Stomach (tissue), 9 donors: ENCODE data around the gene SART1. TPM values are rescaled to one million over a fixed set of nuclear protein-coding genes. Genes with fewer than 3 reads are reported as not detected.

ENCODE experiments used
- DNase-seq, 2 donors: peaks; one replicate each; pipeline versions ENCODE4 v3.0.0 to v3.0.0-alpha.2; 2013 to 2019
- H3K27ac ChIP-seq, 5 donors: fragments of 200-600 bp in 4 of 5; sonication (generic) in 4 of 5; one replicate each; pipeline ENCODE4 v1.5.1; 2013 to 2019; ENCODE audit warnings: mild to moderate bottlenecking in 1 of 5, moderate library complexity in 1 of 5
- H3K27me3 ChIP-seq, 3 donors: fragments of 200-600 bp; sonication (generic); one replicate each; pipeline ENCODE4 v1.5.1; 2017 to 2019; ENCODE audit warnings: mixed run types in 1 of 3
- H3K36me3 ChIP-seq, 4 donors: fragments of 200-600 bp; sonication (generic); 1 replicate in 3 of 4; 2 replicates in 1 of 4; pipeline ENCODE4 v1.5.1; 2016 to 2019
- H3K4me1 ChIP-seq, 4 donors: fragments of 200-600 bp; sonication (generic); one replicate each; pipeline ENCODE4 v1.5.1; 2016 to 2019
- H3K4me3 ChIP-seq, 4 donors: fragments of 200-600 bp; sonication (generic) in 3 of 4; one replicate each; pipeline ENCODE4 v1.5.1; 2016 to 2019; ENCODE audit warnings: mild to moderate bottlenecking in 1 of 4
- H3K9me3 ChIP-seq, 4 donors: fragments of 200-600 bp; sonication (generic); one replicate each; pipeline ENCODE4 v1.5.1; 2016 to 2019
- CTCF ChIP-seq, 7 experiments: fragments of 450-650 bp in 4 of 7; fragments of 200-600 bp in 3 of 7; sonication (generic) in 3 of 7; IDR thresholded peaks; one replicate each; pipeline ENCODE4 v1.5.1; 2016 to 2019; ENCODE audit warnings: antibody characterized with exemption in 7 of 7, control low read depth in 2 of 7, mild to moderate bottlenecking in 1 of 7
- EP300 ChIP-seq: sonication (generic); formaldehyde crosslinking; IDR thresholded peaks from one replicate; pipeline ENCODE4 v1.6.1; 2017; ENCODE audit warnings: antibody characterized with exemption
- POLR2AphosphoS5 ChIP-seq, 3 donors: sonication (generic); formaldehyde crosslinking; IDR thresholded peaks; one replicate each; pipeline ENCODE4 v1.6.1; 2016; ENCODE audit warnings: antibody characterized with exemption in 3 of 3
- WGBS, 5 donors: extraction: QIAGEN DNeasy Blood & Tissue Kit in 3 of 5; methylation state at CpG; one replicate each; pipeline versions ENCODE4 v1.1.5 to v1.1.7; 2013 to 2018; 5-methylcytosine and 5-hydroxymethylcytosine counted together
- intact Hi-C: fragments of 100-400 bp; cut with DNase I; formaldehyde crosslinking; loops from one replicate; pipeline ENCODE4 v1.15.1; 2023; ENCODE audit warnings: low total_unique reads
- polyA plus RNA-seq, 3 donors: library from polyadenylated mRNA; stranded (reverse); fragments of 200-250 nt; gene quantifications; one replicate each; pipeline ENCODE4 v1.2.3, GENCODE V29; 2013
- total RNA-seq, 5 donors: library from RNA; depleted of rRNA; stranded (reverse); fragments of >200 nt; gene quantifications; one replicate each; pipeline versions ENCODE4 v1.1.0 to v1.2.3, GENCODE V29; 2014 to 2016
- donor health status: healthy with polysubstance abuse.
- donor health status: Bipolar disorder and iron deficiency.
- donor health status: healthy.

The SART1 gene
- total and polyA plus RNA-seq, 8 donors = 26.1 to 278 (median 82.5) TPM

GRCh38 chr11:66026017-66026529 lies 64.5 kb downstream of the SART1 start, which contains the start of gene CATSPER1:
Gene CATSPER1 (minus strand): TSS chr11:66026479. CDS start chr11:66026379, 100 bp downstream.
- H3K4me3 ChIP-seq = no peak within 1 kb of the TSS
- peaks cover 3 to 18% (median 13%) of the 10 kb centered on the region in 4 donors for H3K4me1 ChIP-seq
- no peak within 1 kb of the TSS for H3K27ac ChIP-seq
- WGBS, 5 donors = 82 to 93% (median 88%) methylated on average over 17 to 18 of the region's 18 CpGs
- DNase-seq = no peak
- no peaks in the 10 kb centered on the region for H3K9me3 ChIP-seq
- TF ChIP-seq EP300 = no peak
- TF ChIP-seq POLR2AphosphoS5 (IDR thresholded peaks at IDR 0.05) = no peak
- no peak for TF ChIP-seq CTCF (IDR thresholded peaks at IDR 0.05)
- no peaks in the 10 kb centered on the region for H3K36me3 ChIP-seq
- peaks cover 0 to 16% (median 6%) of the 10 kb centered on the region in 3 donors for H3K27me3 ChIP-seq
- intact Hi-C loops = no loop called here

Other genes with a start within 250 kb of the SART1 start
- 10 to 100 TPM; 13.3 to 99.1 (median 58.7) TPM for gene KAT5, start 249.5 kb upstream of the SART1 start, total RNA-seq
- gene KAT5, start 249.5 kb upstream of the SART1 start, polyA plus RNA-seq = 10 to 100 TPM; 51.5 to 76.8 (median 53.5) TPM
- gene RNASEH2C, start 240.9 kb upstream of the SART1 start, total RNA-seq = 100 to 1,000 TPM in 1 of 5 donors, 10 to 100 TPM in 4; 14.1 to 171 (median 49.0) TPM
- 10 to 100 TPM; 69.2 to 86.4 (median 83.9) TPM for gene RNASEH2C, start 240.9 kb upstream of the SART1 start, polyA plus RNA-seq
- 10 to 100 TPM in 4 of 5 donors, 1 to 10 TPM in 1; 7.3 to 44.9 (median 19.6) TPM for gene AP5B1, start 180.8 kb upstream of the SART1 start, total RNA-seq
- 1 to 10 TPM; 3.6 to 5.1 (median 3.7) TPM for gene AP5B1, start 180.8 kb upstream of the SART1 start, polyA plus RNA-seq
- gene OVOL1, start 174.7 kb upstream of the SART1 start, total RNA-seq = 100 to 1,000 TPM in 1 of 5 donors, 10 to 100 TPM in 1, 1 to 10 TPM in 2, not detected in 1; 1.2 to 120 (median 9.9) TPM
- 1 to 10 TPM in 2 of 3 donors, under 1 TPM in 1; 0.92 to 7.8 (median 1.3) TPM for gene OVOL1, start 174.7 kb upstream of the SART1 start, polyA plus RNA-seq
- gene SNX32, start 127.8 kb upstream of the SART1 start, total RNA-seq = 1 to 10 TPM in 2 of 5 donors, under 1 TPM in 1, not detected in 2; 0.29 to 1.4 (median 1.3) TPM
- under 1 TPM; 0.25 to 0.90 (median 0.61) TPM for gene SNX32, start 127.8 kb upstream of the SART1 start, polyA plus RNA-seq
- 1,000 to 10,000 TPM in 1 of 5 donors, 100 to 1,000 TPM in 4; 389 to 1,430 (median 677) TPM for gene CFL1, start 103.6 kb upstream of the SART1 start, total RNA-seq
- gene CFL1, start 103.6 kb upstream of the SART1 start, polyA plus RNA-seq = 100 to 1,000 TPM; 534 to 874 (median 658) TPM
- 100 to 1,000 TPM in 2 of 5 donors, 10 to 100 TPM in 3; 26.4 to 162 (median 81.1) TPM for gene MUS81, start 101.3 kb upstream of the SART1 start, total RNA-seq
- 10 to 100 TPM; 32.7 to 64.6 (median 32.9) TPM for gene MUS81, start 101.3 kb upstream of the SART1 start, polyA plus RNA-seq
- 10 to 100 TPM; 21.0 to 34.4 (median 23.3) TPM for gene EFEMP2, start 88.9 kb upstream of the SART1 start, total RNA-seq
- gene EFEMP2, start 88.9 kb upstream of the SART1 start, polyA plus RNA-seq = 10 to 100 TPM; 31.8 to 37.9 (median 36.0) TPM
- gene CTSW, start 81.9 kb upstream of the SART1 start, total RNA-seq = 1 to 10 TPM in 2 of 5 donors, under 1 TPM in 1, not detected in 2; 0.58 to 2.2 (median 1.1) TPM
- 1 to 10 TPM in 2 of 3 donors, under 1 TPM in 1; 0.43 to 2.7 (median 1.6) TPM for gene CTSW, start 81.9 kb upstream of the SART1 start, polyA plus RNA-seq
- gene FIBP, start 73.3 kb upstream of the SART1 start, total RNA-seq = 100 to 1,000 TPM in 2 of 5 donors, 10 to 100 TPM in 3; 25.4 to 488 (median 74.3) TPM
- 10 to 100 TPM; 45.2 to 76.5 (median 66.0) TPM for gene FIBP, start 73.3 kb upstream of the SART1 start, polyA plus RNA-seq
- gene CCDC85B, start 71.1 kb upstream of the SART1 start, total RNA-seq = 10 to 100 TPM in 4 of 5 donors, 1 to 10 TPM in 1; 7.0 to 68.9 (median 20.6) TPM
- 10 to 100 TPM; 25.1 to 50.4 (median 42.5) TPM for gene CCDC85B, start 71.1 kb upstream of the SART1 start, polyA plus RNA-seq
- 10 to 100 TPM in 1 of 5 donors, 1 to 10 TPM in 2, not detected in 2; 1.7 to 43.3 (median 1.9) TPM for gene FOSL1, start 61.3 kb upstream of the SART1 start, total RNA-seq
- gene FOSL1, start 61.3 kb upstream of the SART1 start, polyA plus RNA-seq = 10 to 100 TPM in 2 of 3 donors, 1 to 10 TPM in 1; 7.0 to 14.7 (median 14.1) TPM
- 10 to 100 TPM in 3 of 5 donors, 1 to 10 TPM in 2; 3.1 to 16.8 (median 10.1) TPM for gene C11orf68, start 42.7 kb upstream of the SART1 start, total RNA-seq
- 10 to 100 TPM; 26.9 to 31.3 (median 29.6) TPM for gene C11orf68, start 42.7 kb upstream of the SART1 start, polyA plus RNA-seq
- 100 to 1,000 TPM in 1 of 5 donors, 10 to 100 TPM in 4; 13.3 to 133 (median 49.2) TPM for gene DRAP1, start 42.3 kb upstream of the SART1 start, total RNA-seq
- 10 to 100 TPM; 64.0 to 89.2 (median 77.9) TPM for gene DRAP1, start 42.3 kb upstream of the SART1 start, polyA plus RNA-seq
- not detected for gene TSGA10IP, start 16.3 kb upstream of the SART1 start, total RNA-seq
- not detected for gene TSGA10IP, start 16.3 kb upstream of the SART1 start, polyA plus RNA-seq
- 10 to 100 TPM in 2 of 5 donors, 1 to 10 TPM in 2, not detected in 1; 3.8 to 26.1 (median 12.9) TPM for gene EIF1AD, start 40.4 kb downstream of the SART1 start, total RNA-seq
- 10 to 100 TPM; 10.5 to 13.6 (median 13.1) TPM for gene EIF1AD, start 40.4 kb downstream of the SART1 start, polyA plus RNA-seq
- 10 to 100 TPM; 12.3 to 58.4 (median 27.2) TPM for gene BANF1, start 40.8 kb downstream of the SART1 start, total RNA-seq
- 100 to 1,000 TPM; 150 to 207 (median 180) TPM for gene BANF1, start 40.8 kb downstream of the SART1 start, polyA plus RNA-seq
- 10 to 100 TPM in 1 of 5 donors, not detected in 4; 47.8 TPM for gene CST6, start 50.3 kb downstream of the SART1 start, total RNA-seq
- gene CST6, start 50.3 kb downstream of the SART1 start, polyA plus RNA-seq = 1 to 10 TPM in 1 of 3 donors, under 1 TPM in 1, not detected in 1; 0.50 to 6.6 TPM
- gene CATSPER1, start 64.7 kb downstream of the SART1 start, total RNA-seq = not detected
- 1 to 10 TPM in 1 of 3 donors, under 1 TPM in 2; 0.08 to 1.4 (median 0.68) TPM for gene CATSPER1, start 64.7 kb downstream of the SART1 start, polyA plus RNA-seq
- not detected for gene GAL3ST3, start 87.4 kb downstream of the SART1 start, total RNA-seq
- not detected for gene GAL3ST3, start 87.4 kb downstream of the SART1 start, polyA plus RNA-seq
- 100 to 1,000 TPM in 4 of 5 donors, 10 to 100 TPM in 1; 52.7 to 366 (median 164) TPM for gene SF3B2, start 90.6 kb downstream of the SART1 start, total RNA-seq
- 100 to 1,000 TPM in 1 of 3 donors, 10 to 100 TPM in 2; 71.4 to 110 (median 99.9) TPM for gene SF3B2, start 90.6 kb downstream of the SART1 start, polyA plus RNA-seq
- gene PACS1, start 108.5 kb downstream of the SART1 start, total RNA-seq = 100 to 1,000 TPM in 2 of 5 donors, 10 to 100 TPM in 3; 47.0 to 269 (median 57.4) TPM
- 10 to 100 TPM; 14.7 to 24.3 (median 18.2) TPM for gene PACS1, start 108.5 kb downstream of the SART1 start, polyA plus RNA-seq